ENCODE data around the gene CRISP1.
"Not testable (repeated sequence)": the region's sequence is repeated elsewhere in the genome, so short reads cannot be mapped to it uniquely, and the experiment has no call there.

The CRISP1 gene

GRCh38 chr6:49866485-49866943 lies at the start of gene CRISP1:
CRISP1 (minus strand) TSS chr6:49866535; CDS start chr6:49857400, 9,135 bp downstream.
- no peak for DNase-seq

DNA sequence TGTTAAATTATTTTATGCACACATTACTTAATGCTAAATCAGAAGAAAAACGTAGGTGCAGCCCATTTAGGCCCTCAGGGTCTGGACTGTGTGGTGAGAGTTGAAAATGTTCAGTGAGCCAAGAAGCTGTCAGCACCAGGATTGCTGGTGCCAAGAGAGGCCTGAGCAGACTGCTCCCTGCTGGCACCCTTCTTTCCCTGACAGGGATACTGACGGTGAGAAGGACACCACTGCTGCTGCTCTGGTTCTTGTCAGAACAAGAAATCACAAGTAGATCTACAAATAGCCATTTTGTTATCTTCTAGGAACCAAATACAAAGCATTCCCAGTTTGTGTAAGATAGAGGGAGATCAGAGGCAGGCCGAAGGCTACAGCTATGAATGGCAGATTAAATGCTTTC lies 48.7 kb upstream of the CRISP1 start:
- no peak for DNase-seq

DNA sequence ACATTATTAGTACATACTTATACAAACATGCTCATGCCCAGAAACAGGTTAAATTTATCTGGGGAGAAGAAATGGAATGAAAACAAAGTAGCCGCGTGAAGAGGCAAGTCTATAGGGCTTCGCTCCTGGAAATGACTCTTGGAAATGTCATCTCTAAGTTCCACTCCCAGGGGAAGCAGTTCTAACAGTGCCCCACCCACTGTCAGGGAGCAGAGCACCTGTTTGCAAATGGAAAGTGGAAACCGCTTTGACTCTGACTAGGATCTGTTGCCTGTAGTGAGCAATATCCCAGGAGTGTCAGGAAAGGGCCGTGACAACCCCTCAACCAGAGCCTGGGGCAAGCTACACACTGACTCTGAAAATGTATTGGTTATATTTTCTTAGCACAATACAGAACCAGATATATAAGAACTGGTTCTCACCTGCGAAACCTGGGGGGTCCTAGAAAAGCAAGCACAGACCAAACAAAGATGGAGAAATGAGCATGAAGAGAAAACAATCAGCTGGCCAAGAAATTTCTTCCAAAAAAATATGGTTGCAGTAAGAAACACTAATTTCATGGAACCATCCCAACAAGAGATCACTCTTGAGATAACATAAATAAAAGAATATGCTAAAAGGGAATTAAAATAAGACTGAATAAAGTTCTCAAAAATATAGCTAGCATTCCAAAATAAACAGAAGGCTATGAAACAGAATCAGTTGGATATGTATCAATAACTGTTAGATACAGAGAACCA lies 47.5 kb upstream of the CRISP1 start:
- DNase-seq, result no peak

- DNase-seq, result no peak
Measured at GRCh38 chr6:49912196-49912595, 45.9 kb upstream of the CRISP1 start.

GRCh38 chr6:49911252-49911651 lies 44.9 kb upstream of the CRISP1 start:
- no peak for DNase-seq

GRCh38 chr6:49909563-49909962 lies 43.2 kb upstream of the CRISP1 start:
- DNase-seq, result no peak

GRCh38 chr6:49906526-49906925 lies 40.2 kb upstream of the CRISP1 start:
- no peak for DNase-seq

DNA sequence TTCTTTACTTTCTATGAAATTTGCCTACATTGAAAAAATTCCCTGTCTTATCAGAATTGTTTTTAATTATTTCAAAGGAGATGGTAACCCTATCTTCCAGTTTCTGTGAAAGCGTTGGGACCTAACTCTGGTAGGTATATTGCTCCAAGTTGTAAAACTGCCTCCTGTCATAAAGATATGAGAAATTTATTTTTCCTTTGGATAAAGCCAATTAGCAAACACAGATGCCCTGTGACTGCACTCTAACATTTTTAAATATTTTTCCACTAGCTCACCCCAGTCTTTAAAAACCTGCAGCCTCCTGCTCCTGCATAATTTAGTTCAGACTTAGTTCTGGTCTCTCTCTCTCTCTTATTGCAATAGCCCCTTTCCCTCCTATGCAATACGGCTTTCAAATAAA lies 39.0 kb upstream of the CRISP1 start:
- DNase-seq, result no peak

- no peak for DNase-seq
Measured at GRCh38 chr6:49902856-49903255, 36.5 kb upstream of the CRISP1 start.

DNA sequence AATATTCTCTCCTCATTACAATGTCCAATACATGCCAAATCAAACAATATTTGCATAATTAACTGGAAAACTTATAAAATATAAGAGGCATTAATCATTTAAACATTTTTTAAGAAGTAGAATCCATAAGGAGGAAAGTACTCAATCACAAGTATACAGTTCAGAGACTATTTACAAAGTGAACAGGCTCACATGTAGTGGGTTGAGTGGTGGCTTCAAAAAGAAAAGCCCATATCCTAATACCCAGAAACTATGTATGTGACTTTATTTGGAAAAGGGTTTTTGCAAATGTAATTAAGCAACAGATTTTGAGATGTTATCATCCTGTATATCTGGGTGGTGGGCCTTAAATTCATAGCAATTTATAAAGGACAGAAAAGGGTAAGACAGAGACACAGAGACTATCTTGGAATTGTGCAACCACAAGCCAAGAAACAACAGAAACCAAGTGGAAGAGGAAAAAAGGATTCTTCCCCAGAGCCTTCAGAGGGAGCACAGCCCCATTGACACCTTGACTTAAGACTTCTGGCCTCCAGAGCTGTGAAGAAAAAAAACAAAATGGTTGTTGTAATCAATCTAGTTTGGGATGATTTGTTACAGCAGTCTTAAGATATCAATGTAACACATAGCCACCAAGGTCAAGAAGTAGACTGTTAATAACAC lies 32.7 kb upstream of the CRISP1 start:
- no peak for DNase-seq

- not testable (repeated sequence) for DNase-seq
Measured at GRCh38 chr6:49895553-49895952, 29.2 kb upstream of the CRISP1 start.

- DNase-seq, result no peak
Measured at GRCh38 chr6:49892280-49892679, 25.9 kb upstream of the CRISP1 start.

DNA sequence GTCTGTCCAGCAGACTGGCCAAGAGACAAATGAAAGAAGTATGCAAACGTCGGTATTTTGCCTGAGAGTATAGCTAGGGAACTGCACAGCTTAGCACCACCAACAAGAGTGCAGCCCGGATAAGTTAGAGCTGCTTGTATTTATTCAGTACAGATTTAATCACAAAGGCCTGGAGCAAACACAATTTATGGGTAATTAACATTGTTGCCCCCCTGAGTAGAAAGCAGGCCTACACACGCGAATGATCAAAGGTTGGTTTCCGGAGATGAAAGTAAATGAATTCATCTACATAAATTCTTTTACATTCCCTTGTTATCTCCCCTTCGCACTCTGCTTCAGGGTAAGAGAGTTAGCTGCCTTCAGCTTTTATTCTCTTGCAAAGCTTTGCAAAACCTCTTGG lies 24.7 kb upstream of the CRISP1 start:
- no peak for DNase-seq

- no peak for DNase-seq
Measured at GRCh38 chr6:49888742-49889431, 22.6 kb upstream of the CRISP1 start.

DNA sequence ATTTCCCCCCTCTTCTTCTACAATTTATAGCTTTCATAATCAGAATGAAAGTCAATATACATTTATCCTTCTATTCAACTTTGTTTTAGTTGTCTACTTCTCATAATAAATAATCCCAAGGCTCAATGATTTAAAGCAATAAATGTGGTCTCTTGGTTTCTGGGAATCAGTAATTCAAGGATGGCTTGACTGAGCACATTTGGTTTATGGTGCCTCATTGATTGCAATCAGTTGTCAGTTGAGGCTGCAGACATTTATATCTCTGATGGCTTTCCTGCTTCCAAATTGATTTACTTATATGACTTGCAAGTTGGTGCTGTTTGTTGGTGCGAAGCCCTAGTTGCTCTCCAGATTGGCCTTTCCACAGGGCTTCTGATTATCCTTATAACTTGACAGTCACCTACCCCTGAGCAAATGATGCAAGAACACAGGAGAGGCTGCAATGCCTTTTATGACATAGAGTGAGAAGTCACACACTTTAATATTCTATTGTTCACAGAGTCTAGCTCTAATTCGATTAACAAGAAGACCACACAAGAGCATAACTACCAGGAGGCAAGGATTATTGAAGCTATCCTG lies 2.7 kb upstream of the CRISP1 start:
- no peak for DNase-seq

GRCh38 chr6:49856282-49856681 lies 10.1 kb downstream of the CRISP1 start:
- DNase-seq, result no peak

DNA sequence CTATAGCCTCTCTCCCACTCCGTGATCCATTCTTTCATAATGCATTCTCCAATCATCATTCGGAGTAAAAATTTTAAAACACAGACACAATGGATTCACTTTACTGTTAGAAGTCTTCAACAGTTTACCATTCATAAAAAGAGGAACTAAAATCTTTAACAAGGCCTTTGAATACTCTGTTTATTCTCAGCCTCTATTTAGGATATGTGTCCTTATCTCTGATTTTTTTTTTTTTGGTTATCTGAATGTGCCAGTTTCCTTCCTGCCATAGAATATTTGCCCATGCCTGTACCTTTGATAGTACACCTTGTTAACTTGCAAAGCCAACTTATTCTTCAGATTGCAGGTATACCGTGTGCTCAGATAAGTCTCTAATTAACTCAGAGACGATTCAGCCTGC lies 11.1 kb downstream of the CRISP1 start:
- no peak for DNase-seq

DNA sequence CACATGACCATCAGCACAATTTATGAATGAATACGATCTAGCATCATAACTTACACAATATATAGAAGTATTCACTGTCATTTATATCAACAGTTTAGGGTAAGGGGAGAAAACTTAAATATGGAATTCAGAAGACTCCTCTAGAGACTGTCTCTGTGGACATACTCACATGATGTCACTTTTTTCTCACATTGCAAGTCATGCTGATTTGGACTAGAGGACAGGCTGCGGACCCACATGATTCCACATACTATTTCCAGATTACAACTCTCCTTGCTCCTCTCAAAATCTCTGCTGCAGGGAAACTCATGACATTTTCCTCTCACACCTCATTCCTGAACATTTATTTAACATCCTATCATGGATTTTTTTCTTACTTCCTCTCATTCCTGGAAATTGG lies 13.4 kb downstream of the CRISP1 start:
- DNase-seq, result no peak

GRCh38 chr6:49849213-49849907 lies 17.0 kb downstream of the CRISP1 start:
- peak; percentile 50 for DNase-seq

GRCh38 chr6:49847673-49848072 lies 18.7 kb downstream of the CRISP1 start:
- DNase-seq, result no peak

DNA sequence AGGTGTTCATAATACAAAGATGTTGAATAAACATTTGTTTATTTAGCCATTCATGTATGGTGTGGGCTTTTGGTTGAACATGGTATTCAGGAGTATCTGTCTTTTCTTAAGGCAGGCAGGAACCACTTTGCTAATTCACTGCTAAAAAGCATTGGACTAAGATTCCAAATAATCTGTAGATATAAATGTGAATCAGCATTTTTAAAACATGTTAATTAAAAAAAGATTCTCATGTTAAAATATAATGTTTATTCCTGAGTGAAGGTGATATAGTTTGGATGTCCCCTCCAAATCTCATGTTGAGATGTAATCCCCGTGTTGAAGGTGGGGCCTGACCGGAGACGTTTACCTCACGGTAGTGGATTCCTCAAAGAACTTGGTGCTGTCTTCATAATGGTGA lies 19.3 kb downstream of the CRISP1 start:
- no peak for DNase-seq

- DNase-seq, result no peak
Measured at GRCh38 chr6:49841424-49841823, 24.9 kb downstream of the CRISP1 start.

GRCh38 chr6:49839957-49840356 lies 26.4 kb downstream of the CRISP1 start:
- DNase-seq, result no peak

Data from activated CD4-positive, alpha-beta T cell treated with anti-CD3 and anti-CD28 coated beads, Interleukin-2, amount 50 U/mL, for 16 hours (primary cell).